AG09309 (cell line): ENCODE results near the gene CHTF18.
"Not testable (repeated sequence)": the region's sequence is repeated elsewhere in the genome, so short reads cannot be mapped to it uniquely, and the experiment has no call there.

Experiments used
- DNase-seq: peaks from one replicate; pipeline ENCODE4 v3.0.0-alpha.2; 2010; ENCODE audit warnings: low read depth
- H3K4me3 ChIP-seq: 2 replicates; pipeline ENCODE4 v1.5.1; 2011; ENCODE audit warnings: mild to moderate bottlenecking, low read depth, low read length, moderate library complexity; ENCODE audit not compliant: control insufficient read depth
- CTCF ChIP-seq: IDR thresholded peaks from 2 replicates; pipeline ENCODE4 v1.5.1; 2011; ENCODE audit warnings: mild to moderate bottlenecking, low read depth, low read length, inconsistent platforms; ENCODE audit not compliant: insufficient read depth, control insufficient read depth; ENCODE audit errors: missing control alignments

CHTF18 gene

DNA sequence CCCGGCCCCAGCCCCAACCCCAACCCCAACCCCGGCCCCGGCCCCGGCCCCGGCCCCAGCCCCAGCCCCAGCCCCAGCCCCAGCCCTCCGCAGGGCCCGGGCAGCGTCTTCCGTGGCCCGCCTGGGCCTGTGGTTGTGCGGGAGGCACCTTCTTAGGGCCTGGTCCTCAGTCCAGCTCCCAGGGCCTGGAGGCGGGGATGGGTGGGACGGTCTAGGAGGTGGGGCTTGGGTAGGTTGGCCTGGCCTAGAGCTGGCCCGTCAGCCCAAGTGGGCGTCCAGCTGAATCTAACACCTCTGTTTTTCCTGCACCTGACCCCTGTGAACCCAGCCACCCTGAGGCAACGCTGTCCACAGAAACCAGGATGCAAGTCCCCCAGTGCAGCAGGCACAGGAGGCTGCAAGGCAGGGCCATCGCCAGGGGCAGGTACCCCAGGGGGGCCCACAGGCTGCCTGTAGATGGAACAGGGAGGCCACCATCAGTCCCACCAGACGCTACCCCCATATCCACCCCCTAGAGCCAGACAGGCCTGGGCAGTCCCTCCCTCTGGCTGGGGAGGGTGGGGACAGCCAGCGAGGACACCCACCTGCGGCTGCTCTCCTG lies 19.1 kb upstream of the CHTF18 start:
- no peak for DNase-seq
- no peak overlapping the region for H3K4me3 ChIP-seq
- TF ChIP-seq CTCF = no peak

DNA sequence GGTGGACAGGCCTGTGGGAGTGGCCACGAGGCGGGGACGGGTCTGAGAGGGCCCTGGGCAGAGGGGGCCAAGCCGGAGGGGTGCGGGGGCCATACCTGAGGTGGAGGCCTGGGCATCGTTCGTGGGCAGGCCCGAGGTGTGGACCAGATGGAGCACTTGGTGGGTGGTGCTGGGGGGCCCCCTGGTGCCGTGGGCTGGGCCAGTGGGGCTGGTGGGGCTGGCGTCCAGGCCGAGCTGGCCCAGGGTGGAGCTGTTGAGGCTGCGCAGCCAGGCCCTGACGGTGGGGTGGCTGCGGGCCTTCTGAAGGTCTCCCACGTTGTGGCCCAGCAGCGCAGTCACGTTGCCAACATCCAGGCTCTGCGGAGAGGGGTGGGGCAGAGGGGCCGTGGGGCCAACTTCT lies 18.5 kb upstream of the CHTF18 start:
- no peak for TF ChIP-seq CTCF
- DNase-seq = no peak
- no peak overlapping the region for H3K4me3 ChIP-seq

- DNase-seq = no peak
- TF ChIP-seq CTCF = no peak
Observed at GRCh38 chr16:770411-770810, 18.0 kb upstream of the CHTF18 start.

DNA sequence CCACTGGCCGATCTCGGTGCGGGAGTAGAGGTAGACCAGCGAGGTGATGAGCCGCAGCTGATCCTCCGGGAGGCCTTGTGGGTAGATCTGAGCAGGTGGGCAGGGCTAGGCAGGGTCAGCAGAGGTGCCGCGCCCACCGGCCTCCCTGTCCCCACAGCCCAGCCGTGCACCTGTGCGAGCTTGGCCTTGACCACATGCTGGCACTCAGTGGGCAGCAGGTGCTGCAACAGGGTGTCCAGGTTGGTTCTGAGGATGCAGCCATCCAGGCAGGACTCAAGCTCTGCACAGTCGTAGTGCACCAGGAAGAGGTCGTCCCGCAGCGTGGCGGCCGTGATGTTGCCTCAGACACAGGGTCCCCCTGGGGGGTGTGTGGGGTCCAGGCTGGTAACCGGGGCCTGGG lies 15.5 kb upstream of the CHTF18 start:
- DNase-seq = no peak

More at GRCh38 chr16:770411-770810, 18.0 kb upstream of the CHTF18 start:
- H3K4me3 ChIP-seq = no peak overlapping the region

DNA sequence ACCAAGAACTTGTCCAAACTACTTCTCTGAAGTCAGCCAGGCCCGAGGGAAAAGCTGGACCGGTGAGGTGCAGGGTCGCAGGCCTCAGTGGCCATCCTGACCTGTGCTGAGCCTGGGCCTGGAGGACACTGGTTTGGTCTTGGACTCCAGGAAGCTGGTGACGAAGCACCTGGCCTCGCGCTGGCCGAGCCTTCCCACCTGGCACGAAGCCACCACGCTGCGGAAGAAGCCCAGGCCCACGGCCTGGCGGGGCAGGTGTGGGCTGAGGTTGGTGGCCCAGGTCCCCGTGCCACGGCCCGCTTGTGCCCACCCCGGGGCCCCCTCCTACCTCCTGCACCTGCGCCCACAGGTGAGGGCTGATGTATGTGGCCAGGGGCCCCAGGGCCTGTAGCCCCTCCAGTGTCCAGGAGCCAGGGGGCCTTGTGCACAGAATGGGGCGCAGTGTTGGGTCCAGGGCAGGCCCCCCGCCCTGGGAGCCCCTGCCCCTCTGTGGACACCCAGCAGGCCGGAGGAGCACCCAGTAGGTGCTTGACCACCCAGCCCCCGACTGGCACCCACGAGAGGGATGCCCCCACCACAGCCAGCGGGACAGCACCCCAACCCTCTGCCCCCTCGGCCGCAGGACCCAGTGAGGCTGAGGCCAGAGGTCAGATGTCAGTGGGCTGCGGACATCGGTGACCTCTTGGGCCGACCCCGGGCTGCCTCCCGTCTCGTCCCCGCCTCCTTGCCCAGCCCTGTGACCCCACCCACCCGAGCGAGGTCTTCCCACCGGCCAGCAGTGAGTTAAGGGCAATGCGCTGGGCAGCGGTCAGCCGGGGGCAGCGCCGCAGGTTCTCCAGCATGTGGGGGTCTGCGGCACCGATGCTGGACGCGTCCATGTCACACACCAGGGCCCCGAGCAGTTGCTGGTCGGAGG lies 14.1 kb upstream of the CHTF18 start:
- no peak for TF ChIP-seq CTCF
- no peak for DNase-seq
- H3K4me3 ChIP-seq = no peak overlapping the region

More for the DNA sequence above, 15.5 kb upstream of the CHTF18 start:
- no peak overlapping the region for H3K4me3 ChIP-seq
- TF ChIP-seq CTCF = no peak

DNA sequence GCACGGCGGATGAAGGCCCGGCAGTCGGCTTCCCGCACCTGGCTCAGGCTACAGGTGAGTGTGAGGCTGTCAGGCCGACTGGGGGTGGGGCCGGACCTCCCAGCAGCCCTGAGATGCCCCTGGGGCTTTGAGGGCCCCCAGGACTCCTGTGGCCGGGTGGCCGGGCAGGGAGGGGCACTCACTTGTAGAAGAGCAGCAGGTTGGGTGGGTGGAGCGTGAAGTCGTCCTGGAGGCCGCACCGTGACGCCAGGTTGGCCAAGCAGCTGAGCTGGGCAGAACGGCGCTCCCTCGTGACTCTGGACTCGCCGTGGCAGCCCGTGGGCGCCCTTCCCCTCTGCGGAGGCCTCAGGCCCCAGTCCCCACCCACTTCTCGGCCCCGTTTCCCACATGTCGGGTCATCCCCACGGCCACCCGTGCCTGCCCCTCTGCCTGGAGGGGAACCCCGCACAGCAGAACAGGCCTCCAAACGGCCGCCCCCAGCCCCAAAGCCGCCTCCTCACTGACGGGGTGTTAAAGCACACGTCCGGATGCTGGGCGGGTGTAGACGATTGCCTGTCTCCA lies 13.1 kb upstream of the CHTF18 start:
- TF ChIP-seq CTCF = no peak
- H3K4me3 ChIP-seq = no peak overlapping the region
- DNase-seq = no peak

DNA sequence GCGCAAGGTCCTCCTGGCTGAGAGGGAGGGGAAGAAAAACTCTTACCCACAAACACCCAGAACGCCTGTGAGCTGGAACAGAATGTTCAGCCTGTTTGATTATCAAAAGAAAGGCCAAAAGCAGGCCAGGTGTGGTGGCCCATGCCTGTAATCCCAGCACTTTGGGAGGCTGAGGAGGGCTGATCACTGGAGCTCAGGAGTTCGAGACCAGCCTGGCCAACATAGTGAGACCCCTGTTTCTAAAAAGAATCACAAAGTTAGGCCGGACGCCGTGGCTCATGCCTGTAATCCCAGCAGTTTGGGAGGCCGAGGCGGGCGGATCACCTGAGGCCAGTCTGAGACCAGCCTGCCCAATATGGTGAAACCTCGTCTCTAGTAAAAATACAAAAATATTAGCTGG lies 12.1 kb upstream of the CHTF18 start:
- not testable (repeated sequence) for DNase-seq, H3K4me3 ChIP-seq
